Panc1 (cell line): ENCODE measurements around the gene ASF1B. TPM values are rescaled to one million over a fixed set of nuclear protein-coding genes. Genes with fewer than 3 reads are reported as not detected.

Source experiments
- ATAC-seq: fragments of 200-7000 bp; cut with Tn5 transposase; 2 replicates; pipeline ENCODE4 v1.9.1; 2020; ENCODE audit warnings: mild to moderate bottlenecking, moderate library complexity
- BruUV-seq: library from RNA; stranded (reverse); fragments of 400-500 nt; replicated peaks from 2 replicates; lab custom pipeline; 2021; lab: Mats Ljungman, UMichigan
- CTCF ChIA-PET: fragments of 300-600 bp; sonication (Branson Sonifier 250); formaldehyde crosslinking; loops from one replicate; lab custom pipeline; 2022; ENCODE audit warnings: antibody characterized with exemption; lab: Charles Lee
- POLR2A ChIA-PET: fragments of 300-600 bp; sonication (Branson Sonifier 250); formaldehyde crosslinking; loops from one replicate; lab custom pipeline; 2022; ENCODE audit warnings: antibody characterized with exemption; lab: Charles Lee
- DNase-seq: peaks from one replicate; pipeline ENCODE4 v3.0.0-alpha.2; 2010; ENCODE audit warnings: low read depth, low spot score
- H3K27ac ChIP-seq: 2 replicates; pipeline ENCODE4 v1.5.1; 2011; ENCODE audit warnings: mild to moderate bottlenecking, low read length, inconsistent platforms
- H3K27me3 ChIP-seq: fragments of 200-500 bp; sonication (Bioruptor generic); 2 replicates; pipeline ENCODE4 v1.6.0; 2014; ENCODE audit warnings: low read length, inconsistent platforms; ENCODE audit not compliant: control insufficient read depth, insufficient read depth
- H3K36me3 ChIP-seq: fragments of 200-500 bp; sonication (Bioruptor generic); 2 replicates; pipeline ENCODE4 v1.5.1; 2014; ENCODE audit warnings: inconsistent platforms, mild to moderate bottlenecking, low read length, moderate library complexity; ENCODE audit not compliant: control insufficient read depth, insufficient read depth
- H3K4me1 ChIP-seq: 2 replicates; pipeline ENCODE4 v1.5.1; 2011; ENCODE audit warnings: inconsistent platforms, mild to moderate bottlenecking, low read length, moderate library complexity; ENCODE audit not compliant: control insufficient read depth, insufficient read depth
- H3K4me3 ChIP-seq, 2 experiments: 2 replicates each; pipeline ENCODE4 v1.5.1; 2011 to 2012; ENCODE audit warnings: low read depth in 2 of 2, low read length in 2 of 2, mild to moderate bottlenecking in 2 of 2, inconsistent platforms in 1 of 2, moderate library complexity in 1 of 2
- H3K9me3 ChIP-seq: fragments of 200-500 bp; sonication (Bioruptor generic); 2 replicates; pipeline ENCODE4 v1.5.1; 2014; ENCODE audit warnings: low read depth, mild to moderate bottlenecking, inconsistent platforms, low read length, moderate library complexity; ENCODE audit not compliant: control insufficient read depth, insufficient read depth
- CTCF ChIP-seq: fragments of 450-650 bp; IDR thresholded peaks from 2 replicates; pipeline ENCODE4 v1.5.1; 2017; ENCODE audit warnings: mild to moderate bottlenecking
- POLR2AphosphoS5 ChIP-seq: IDR thresholded peaks from 2 replicates; pipeline ENCODE4 v1.6.1; 2012; ENCODE audit warnings: mild to moderate bottlenecking, low read depth, low read length, moderate library complexity
- REST ChIP-seq, 2 experiments: IDR thresholded peaks; 2 replicates each; pipeline ENCODE4 v1.6.1; 2011 to 2012; ENCODE audit warnings: low read depth in 2 of 2, control low read depth in 1 of 2, low read length in 1 of 2, mild to moderate bottlenecking in 1 of 2, moderate library complexity in 1 of 2; ENCODE audit not compliant: insufficient read depth in 1 of 2
- SIN3A ChIP-seq: IDR thresholded peaks from 2 replicates; pipeline ENCODE4 v1.6.1; 2012; ENCODE audit warnings: low read depth, mild to moderate bottlenecking, low read length, moderate library complexity, borderline replicate concordance; ENCODE audit not compliant: insufficient read depth
- TCF7L2 ChIP-seq: IDR thresholded peaks from 2 replicates; pipeline ENCODE4 v1.6.1; 2011; ENCODE audit warnings: mild to moderate bottlenecking, low read depth, low read length, inconsistent platforms
- in situ Hi-C: cut with HindIII; loops from 2 replicates; pipeline ENCODE4 v1.10.0; 2016; ENCODE audit warnings: low sequenced_read_pairs, low pct_unique_long_range_greater_than_20kb
- intact Hi-C: fragments of 100-400 bp; cut with micrococcal nuclease; formaldehyde crosslinking; loops from one replicate; pipeline ENCODE4 v1.10.0; 2022; ENCODE audit not compliant: unreplicated experiment
- total RNA-seq: library from RNA; stranded (reverse); gene quantifications from one replicate; pipeline ENCODE4 v1.2.1, GENCODE V29; 2021; ENCODE audit not compliant: unreplicated experiment

ASF1B gene
- total RNA-seq, 1 experiment from 2014 or later, result 35.4 TPM

GRCh38 chr19:14135355-14135754 lies 1.0 kb downstream of the ASF1B start:
- peak overlapping the region; percentile 78 for H3K27ac ChIP-seq
- no peaks in the 10 kb centered on the region for H3K9me3 ChIP-seq
- peak overlapping the region; percentile 62 to 64 for H3K4me3 ChIP-seq
- DNase-seq, result no peak
- H3K4me1 ChIP-seq, result peaks cover 8% of the 10 kb centered on the region; the same call in 1 of the 2 replicates
- ChIA-PET CTCF (interaction anchor here (0.7 to 1.8 kb wide), 3 partner anchors 21 to 405 kb away, joined by 3 to 9 read pairs (median 5); no protein-coding TSS in a partner anchor), POLR2A (interaction anchor here (0.7 kb wide), 1 partner anchor 18 kb away, joined by 7 read pairs; the partner anchor contains the start of gene PRKACA)
- no peaks in the 10 kb centered on the region for H3K27me3 ChIP-seq
- no peak for ATAC-seq
- BruUV-seq, result no TSS peak
- in situ Hi-C loops, result no loop called here
- peaks cover 6% of the 10 kb centered on the region; the same call in 1 of the 2 replicates for H3K36me3 ChIP-seq
- intact Hi-C loops, result no loop called here
- no peak for TF ChIP-seq REST (IDR thresholded peaks at IDR 0.05; ENCODE audit: insufficient read depth in 1 of 2, low read depth in 2 of 2, low read length in 1 of 2)

- intact Hi-C loops, result no loop called here
- TF ChIP-seq CTCF (no peak), REST (IDR thresholded peaks at IDR 0.05; ENCODE audit: insufficient read depth in 1 of 2, low read depth in 2 of 2, low read length in 1 of 2) (no peak), TCF7L2 (no peak), POLR2AphosphoS5 (no peak), SIN3A (no peak)
- no TSS peak for BruUV-seq
- ChIA-PET POLR2A (no interaction called here), CTCF (no interaction called here)
- Histone ChIP-seq H3K27me3 (no peaks in the 10 kb centered on the region), H3K9me3 (no peaks in the 10 kb centered on the region), H3K4me1 (no peaks in the 10 kb centered on the region), H3K4me3 (no peak overlapping the region), H3K27ac (no peak overlapping the region), H3K36me3 (no peaks in the 10 kb centered on the region)
- DNase-seq (no peak), ATAC-seq (no peak)
- in situ Hi-C loops, result no loop called here
Observed at GRCh38 chr19:14127929-14128509, 8.4 kb downstream of the ASF1B start.
